NCI-H146 treated with DMSO at 0.1 percent for 48 hours (cell line): ENCODE data around the gene CA5B.
A peak's percentile ranks its signal among the peaks of the same experiment; 100 is the strongest.
"Not testable (repeated sequence)": the region's sequence is repeated elsewhere in the genome, so short reads cannot be mapped to it uniquely, and the experiment has no call there.

Experiments
- DNase-seq: peaks from one replicate; lab custom pipeline; 2025; ENCODE audit not compliant: unreplicated experiment; lab: John Stamatoyannopoulos, UW

CA5B gene, protein sequence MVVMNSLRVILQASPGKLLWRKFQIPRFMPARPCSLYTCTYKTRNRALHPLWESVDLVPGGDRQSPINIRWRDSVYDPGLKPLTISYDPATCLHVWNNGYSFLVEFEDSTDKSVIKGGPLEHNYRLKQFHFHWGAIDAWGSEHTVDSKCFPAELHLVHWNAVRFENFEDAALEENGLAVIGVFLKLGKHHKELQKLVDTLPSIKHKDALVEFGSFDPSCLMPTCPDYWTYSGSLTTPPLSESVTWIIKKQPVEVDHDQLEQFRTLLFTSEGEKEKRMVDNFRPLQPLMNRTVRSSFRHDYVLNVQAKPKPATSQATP

DNA sequence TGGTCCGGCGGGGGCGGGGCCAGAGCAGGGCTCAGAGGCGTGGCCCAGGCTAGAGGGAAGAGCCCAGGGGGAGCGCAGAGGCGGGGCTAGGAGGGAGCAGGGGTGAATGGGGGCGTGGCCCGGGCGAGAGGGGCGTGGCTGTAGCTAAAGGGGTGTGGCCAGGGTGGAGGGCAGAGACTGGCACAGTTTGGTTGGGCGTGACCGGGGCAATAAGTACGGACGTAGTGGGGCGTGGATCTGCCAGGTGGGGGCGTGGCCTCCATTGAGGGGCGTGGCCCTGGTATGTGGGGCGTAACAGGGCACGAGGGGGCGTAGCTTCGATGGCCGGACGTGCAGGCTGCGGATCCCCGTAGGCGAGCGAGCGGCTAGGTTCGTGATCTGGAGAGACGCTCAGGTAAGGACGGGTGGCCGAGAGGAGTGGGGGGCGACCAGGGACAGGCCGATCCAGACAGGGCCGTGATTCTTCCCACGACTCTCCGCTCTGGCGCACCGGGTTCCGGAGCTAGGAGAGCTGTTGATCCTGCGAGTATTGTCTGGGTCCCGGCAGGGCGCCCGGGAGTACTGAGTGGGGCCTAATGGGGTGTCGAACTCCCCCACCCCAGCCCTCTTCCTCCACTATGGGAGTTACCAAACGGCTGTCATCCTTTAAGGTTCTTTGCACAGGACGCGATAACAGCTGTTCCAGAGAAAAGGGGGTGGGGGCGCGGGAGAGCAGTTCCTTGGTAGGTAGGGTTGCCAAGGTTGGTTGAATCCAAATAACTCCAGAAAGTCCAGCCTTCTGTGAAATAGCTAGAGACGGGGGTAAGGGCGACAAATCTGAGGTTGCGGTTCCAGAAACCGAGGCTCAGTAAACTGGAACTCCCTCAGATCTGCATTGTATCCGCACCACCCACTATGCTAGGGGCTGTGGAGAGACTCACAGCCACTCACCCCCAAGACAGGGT is at the start of gene CA5B:
Gene CA5B, plus strand, starts transcription at position 312 of the 944 bp plus-strand sequence. CDS start 11,754 bp downstream, outside the sequence.
- peak; percentile 87 for DNase-seq

DNA sequence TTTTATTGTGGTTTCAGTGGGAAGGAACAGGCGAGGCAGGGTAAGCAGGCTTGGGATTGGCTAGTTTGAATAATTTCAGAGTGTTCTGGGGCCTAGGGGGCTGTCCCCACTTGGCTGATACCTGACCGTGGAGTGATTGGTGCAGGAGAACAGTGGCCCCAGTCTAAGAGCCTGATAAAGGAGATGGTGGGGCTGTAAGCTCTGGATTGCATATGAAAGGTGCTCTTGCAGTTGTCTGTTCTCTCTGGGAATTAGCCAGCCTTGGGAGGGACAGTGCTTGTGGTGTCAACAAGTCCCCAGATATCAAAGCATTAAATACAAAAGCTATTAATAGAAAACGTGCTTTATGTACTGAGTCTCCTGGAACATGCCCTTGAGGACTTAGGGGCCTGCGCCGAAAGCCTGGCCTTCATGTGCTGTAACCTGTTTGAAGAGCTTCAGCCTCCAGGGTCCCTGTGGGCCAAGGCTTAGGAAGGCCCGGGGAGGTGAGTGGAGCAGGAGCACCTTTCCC is 43.1 kb upstream of the CA5B start:
- DNase-seq = no peak

DNA sequence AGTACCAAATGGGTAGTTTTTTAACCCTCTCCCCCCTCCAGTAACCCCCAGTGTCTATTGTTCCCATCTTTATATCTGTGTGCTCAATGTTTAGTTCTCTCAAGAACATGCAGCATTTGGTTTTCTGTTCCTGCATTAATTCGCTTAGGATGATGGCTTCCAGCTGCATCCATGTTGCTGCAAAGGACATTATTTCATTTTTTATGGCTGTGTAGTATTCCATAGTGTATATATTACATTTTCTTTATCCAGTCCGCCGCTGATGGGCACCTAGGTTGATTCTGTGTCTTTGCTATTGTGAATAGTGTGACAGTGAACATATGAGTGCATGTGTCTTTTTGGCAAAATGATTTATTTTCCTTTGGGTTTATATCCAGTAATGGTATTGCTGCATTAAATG is 41.6 kb upstream of the CA5B start:
- DNase-seq = no peak

DNA sequence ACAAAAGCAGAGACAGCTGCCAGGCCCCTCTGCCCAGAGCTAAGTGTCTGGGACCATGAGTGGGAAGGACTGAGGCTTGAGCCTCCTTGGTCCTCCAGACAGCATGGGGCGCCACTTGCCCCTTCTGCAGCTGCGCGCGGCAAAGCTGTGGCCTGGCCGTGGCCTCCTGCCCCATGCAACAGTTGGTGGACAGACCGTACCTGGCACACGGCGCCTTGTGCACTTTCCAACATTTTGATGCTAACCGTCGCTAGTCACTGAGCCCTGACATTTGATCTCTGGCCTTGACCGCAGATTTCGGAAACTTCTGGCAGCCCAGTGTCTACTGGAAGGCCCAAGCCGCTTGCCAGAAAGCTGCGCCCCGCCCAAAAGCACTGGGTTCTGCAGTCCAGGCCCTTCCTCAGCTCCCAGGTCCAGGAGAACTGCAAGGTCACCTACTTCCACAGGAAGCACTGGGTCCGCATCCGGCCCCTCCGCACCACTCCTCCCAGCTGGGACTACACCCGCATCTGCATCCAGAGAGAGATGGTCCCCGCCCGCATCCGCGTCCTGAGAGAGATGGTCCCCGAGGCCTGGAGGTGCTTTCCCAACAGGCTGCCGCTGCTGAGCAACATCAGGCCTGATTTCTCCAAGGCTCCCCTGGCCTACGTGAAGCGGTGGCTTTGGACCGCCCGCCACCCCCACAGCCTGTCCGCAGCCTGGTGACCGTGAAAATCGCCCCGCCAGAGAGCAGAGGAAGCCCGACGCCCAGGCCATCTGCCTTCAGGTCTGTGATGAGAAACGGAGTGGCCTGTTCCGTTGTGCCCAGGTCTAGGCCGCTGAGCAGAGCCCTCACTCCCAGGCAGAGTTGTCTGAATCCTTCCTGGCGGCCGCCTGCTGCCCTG is 35.3 kb upstream of the CA5B start:
- DNase-seq = no peak

DNA sequence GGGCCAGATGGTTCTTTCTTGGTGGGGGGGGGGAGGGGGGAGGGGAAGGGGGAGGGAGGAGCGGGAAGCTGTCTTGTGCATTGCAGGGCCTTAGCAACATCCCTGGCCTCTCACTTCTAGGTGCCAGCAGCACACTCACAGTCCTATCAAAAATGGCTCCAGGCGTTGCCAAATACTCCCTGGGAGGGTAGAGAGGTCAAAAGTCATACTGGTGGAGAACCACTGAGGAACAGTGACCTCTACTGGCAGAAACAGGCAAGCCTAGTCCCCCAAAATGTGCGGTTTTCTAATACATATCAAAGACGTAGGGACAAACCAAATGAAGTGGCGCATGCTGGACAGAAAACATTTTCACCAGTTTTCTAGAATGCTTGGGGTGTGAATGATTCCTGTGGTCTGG is 34.3 kb upstream of the CA5B start:
- not testable (repeated sequence) for DNase-seq

DNA sequence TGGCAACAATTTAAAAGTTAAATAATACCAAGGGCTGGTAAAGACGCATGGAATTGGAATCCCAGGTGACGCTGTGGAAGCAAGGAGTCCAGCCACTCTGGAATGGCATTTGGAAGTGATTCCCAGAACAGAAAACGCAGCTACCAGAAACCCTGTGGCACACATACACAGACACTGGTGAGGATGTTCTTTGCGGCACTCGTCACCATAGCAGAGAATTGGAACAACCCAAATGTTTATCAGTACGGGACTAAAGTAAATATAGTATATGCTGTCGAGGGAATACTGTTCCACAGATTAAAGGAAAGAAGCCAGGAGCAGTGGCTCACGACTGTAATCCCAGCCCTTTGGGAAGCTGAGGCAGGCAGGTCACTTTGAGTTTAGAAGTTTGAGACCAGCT is 33.8 kb upstream of the CA5B start:
- DNase-seq = not testable (repeated sequence)

DNA sequence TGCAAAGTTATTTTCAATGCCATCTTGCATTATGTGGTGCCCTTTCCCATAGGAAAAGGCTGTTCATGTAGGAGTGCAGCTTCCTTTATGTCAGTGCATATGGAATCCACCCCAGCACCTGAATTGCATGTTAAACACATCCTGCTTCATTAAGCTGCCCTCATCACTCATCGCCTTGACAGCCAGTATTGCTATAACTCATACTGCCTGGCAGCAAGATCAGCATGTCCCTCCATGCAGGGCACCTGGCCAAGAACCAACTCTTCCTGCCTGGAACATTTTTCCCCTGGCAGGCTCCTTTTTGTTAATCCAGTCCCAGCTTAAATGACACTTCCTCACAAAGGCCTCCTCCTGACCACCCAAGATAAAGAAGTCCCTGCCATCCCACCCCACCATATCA is 23.5 kb upstream of the CA5B start:
- DNase-seq = no peak

DNA sequence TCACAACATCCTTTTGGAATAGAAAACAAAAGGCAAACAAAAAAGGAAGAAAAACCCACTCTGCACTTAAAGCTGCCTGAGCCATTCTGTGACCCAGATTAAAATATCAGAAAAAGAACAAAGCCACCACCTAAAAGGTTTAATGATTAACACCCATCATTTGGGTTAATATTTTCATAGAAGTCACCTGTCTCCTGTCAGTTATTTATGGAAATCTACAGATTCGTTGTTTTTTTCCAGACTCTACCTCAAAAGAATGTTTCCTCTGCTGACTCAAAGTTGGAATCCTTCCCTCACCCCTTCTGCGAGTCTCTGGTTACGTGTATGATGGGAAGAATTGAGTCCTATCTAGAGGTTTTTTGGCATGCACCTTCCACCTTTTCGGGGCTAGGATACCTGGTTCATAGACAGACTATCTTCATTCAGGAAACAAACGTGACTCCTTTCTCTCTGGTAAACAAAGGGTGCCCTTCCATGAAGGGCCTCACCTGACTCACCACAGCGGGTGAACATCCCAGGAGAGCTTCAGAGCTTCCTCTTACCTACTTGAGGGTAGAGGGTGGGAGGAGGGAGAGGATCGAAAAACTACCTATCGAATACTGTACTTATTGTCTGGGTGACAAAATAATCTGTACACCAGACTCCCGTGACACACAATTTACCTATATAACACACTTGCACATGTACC is 19.6 kb upstream of the CA5B start:
- DNase-seq = no peak

DNA sequence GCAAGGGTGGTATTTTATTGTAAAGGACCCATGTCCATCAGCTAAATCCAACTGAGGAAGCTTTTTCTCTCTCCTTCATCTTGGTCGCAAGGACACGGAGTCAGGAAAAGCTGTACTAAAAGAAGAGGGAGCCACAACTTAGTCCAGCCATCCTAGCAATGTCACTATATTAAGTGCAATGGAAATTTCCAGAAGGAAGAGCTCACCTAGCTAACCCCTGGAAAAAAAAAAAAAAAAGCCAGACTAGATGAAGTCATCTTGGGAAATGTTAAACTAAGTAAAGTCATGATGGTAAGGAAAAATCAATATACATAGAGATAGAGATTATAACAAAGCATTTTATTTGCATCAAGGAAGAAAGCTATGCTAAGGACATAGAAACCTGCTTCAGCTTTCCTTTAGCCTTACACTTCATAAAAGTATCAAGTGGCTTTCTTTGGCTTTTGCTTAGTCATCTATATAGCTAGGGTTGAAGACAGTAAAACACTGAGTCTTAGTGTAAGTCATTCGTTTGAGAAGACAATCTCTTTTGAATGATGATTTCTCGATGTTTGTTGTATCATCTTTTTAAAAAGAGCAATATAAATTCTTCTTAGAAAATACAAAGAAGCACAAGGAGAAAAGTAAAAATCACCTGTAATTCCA is 18.6 kb upstream of the CA5B start:
- DNase-seq = no peak

DNA sequence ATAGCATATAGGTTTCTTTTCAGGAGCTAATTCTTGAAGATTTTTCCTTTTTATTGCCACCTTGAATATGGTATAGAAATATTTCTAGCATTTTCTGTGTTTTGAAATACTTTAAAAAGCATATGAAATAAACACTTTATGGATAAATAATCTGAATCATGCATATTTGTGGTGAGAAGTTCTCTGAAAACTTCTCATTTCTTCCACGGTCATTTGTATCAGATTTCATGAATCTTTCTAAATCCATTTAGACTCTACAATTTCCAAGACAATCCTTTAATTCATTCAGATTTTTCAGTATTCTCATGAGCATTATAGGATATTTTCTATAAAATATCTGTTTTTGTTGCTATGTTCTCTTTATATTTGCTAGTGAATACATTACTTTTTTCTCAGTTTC is 16.2 kb upstream of the CA5B start:
- DNase-seq = no peak

DNA sequence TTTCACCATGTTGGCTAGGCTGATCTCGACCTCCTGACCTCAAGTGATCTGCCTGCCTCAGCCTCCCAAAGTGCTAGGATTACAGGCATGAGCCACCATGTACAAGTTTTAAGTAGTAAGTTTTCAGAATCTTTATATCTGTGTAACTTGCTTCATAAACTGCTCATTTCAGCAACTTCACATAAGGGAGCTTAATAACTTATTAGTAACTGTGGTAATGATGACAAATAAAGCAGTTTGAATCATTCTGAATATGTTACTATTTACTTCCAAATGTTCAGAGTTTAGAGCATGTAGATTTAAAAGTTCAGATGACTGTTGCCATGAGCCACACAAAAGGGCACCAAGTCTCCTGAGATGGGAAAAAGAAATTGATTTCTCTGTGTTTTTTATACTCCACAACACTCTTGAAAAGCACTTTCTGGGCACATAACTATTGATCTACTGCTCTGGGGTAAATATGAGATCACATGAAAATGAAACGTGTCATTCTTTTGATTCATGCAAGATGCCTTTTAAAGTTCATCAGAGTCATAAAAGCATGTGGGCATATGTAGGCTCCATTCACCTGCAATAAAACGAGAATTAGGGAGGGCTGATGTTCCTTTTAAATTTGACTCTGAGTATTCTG is 14.1 kb upstream of the CA5B start:
- DNase-seq = no peak

DNA sequence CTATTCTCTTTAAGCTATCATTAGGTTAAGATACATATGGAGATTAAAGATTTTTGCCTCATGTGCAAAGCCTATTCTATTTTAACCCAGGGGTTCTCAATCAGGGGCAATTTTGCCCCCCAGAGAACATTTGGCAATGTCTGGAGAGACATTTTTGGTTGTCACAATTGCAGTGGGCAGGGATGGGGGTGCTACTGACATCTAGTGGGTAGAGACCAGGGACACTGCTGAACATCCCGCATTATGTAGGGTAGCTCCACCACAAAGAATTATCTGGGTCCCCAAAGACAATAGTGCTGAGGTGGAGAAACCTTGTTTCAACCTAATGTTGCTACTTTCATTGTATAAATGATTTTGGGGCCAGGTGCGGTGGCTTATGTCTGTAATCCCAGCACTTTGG is 13.2 kb upstream of the CA5B start:
- DNase-seq = no peak

DNA sequence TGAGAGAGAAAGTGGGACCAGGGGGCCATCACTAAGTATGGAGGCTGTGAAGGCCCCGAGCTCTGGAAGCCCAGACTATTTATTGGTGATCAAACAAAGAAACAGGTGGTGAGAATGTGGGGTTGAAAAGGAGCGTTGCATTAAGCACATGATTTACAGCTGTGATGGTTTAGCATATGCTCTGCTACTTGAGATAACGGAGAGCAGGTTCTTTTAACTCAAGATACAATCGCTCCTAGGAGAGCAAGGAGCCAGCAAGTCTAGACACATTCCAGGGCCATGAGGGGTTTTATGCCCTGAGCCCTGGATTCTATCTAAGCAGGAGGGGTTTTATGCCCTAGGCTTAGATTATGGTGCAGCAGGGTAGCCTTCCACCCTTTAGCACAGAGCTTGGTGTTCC is 6.7 kb upstream of the CA5B start:
- DNase-seq = not testable (repeated sequence)

DNA sequence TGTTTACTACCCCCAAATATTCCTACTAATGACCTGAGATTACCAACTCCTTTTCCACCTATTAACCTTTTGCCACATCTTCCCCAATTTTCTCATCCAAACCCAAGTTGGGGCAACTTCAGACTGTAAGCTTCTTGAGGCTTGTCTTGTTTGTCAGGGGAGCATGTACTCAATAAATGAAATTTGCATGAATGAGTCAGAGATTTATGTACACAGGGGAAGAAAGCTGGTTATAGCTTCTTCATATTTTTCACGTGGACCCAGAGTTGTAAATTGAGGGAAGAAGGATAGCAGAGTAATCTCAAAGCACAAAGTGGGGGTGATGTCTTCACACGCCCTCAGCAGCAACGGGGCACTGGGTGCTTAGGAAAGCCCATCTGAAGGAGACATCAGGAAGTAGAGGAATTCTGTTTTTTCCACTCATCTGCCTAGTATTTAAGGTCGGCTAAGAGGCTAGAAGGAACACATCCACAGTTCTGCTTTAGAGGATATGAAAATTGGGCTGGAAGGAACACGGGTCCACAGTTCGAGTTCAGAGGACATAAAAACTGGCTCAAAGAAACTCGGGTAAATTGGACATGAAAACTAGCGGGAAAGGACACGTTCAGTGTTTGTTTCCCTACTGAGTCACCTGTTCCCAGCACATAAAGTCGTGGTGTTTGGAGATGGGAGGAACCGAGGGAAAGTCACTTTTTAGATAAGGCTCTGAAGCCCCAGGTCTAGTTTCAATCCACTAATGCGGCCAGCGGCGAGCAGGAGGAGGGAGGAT is 696 bp upstream of the CA5B start:
- no peak for DNase-seq

DNA sequence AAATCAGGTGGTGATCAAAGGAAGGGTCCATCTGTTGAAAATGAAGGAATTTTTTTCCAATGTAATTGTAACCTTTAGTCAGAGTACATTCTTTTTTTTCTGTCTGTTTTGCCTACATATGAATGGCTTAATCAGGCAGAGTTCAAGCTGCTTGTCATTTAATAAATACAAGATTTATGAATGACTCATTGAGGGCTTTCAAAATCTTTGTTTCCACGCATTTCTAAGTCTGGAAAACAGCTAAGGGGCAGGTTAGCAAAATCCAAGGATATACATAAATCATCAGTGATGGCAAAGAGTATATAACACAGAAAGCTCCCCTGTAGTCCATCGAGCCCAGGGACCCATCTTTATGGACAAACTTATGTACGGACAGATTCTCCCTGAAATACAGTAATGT is 1.8 kb downstream of the CA5B start:
- no peak for DNase-seq

DNA sequence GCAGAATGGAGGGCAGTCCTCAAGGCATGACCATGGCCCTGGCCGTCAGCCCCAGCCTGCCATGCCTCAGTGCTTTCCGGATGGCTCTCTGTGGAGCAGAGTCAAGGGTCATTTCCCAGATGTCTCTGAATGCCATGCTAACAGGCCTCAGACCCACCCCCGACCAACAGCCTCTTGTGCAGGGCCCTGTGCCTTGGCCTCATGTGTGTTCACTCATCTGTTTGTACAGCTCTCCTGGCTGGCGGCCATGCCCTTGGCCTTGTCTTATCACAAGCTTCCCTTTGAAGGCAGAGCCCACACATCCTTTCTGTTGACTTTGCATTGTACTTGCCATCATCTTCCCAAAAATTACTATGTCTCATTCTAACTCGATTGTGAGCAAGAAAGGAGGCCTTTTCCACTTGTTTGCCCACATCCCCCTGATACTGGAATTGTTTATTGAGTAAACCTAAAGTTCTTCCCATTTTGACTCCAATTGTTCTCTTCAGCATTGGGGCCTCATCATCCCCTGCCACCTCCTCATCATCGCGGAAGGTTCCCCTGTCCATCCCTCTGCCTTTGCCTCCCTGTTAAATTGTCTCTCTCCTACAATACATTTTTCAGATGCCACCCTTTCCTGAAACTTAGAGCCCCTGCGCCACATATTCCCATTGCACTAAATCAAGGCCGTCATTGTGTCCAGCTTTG is 6.3 kb downstream of the CA5B start:
- DNase-seq = no peak

DNA sequence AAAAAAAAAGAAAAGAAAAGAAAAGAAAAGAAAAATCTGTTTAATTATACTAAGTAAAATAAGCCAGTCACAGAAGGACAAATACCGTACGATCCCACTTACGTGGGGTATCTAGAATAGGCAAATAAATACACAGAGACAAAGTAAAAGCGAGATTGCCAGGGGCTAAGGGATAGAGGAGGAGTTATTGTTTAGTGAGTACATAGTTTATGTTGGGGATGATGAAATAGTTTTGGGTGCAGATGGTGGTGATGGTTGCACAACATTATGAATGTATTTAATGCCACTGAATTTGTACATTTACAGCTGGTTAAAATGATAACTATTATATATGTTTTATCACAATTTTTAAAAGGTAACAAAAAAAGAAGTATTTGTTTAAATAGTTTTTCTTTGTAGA is 7.1 kb downstream of the CA5B start:
- no peak for DNase-seq

DNA sequence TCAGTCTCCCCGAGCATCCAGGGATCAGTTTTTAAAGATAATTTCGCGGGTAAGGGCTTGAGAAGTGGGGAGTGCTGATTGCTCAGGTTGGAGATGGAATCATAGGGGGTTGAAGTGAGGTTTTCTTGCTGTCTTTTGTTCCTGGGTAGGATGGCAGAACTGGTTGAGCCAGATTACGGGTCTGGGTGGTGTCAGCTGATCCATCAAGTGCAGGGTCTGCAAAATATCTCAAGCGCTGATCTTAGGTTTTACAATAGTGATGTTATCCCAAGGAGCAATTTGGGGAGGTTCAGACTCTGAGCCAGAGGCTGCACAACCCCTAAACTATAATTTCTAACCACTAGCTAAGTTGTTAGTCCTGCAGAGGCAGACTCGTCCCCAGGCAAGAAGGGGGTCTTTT is 8.6 kb downstream of the CA5B start:
- not testable (repeated sequence) for DNase-seq
